Forelimb muscle (tissue), 1 donor: Measurements from ENCODE around the gene PARP6. TPM values are rescaled to one million over a fixed set of nuclear protein-coding genes. Genes with fewer than 3 reads are reported as not detected.

Experiments
- DNase-seq: peaks from one replicate; pipeline ENCODE4 v3.0.0-alpha.2; 2013; ENCODE audit warnings: low read depth
- polyA plus RNA-seq: library from polyadenylated mRNA; unstranded; fragments of 120-200 nt; gene quantifications from one replicate; pipeline ENCODE4 v1.2.1, GENCODE V29; 2013; ENCODE audit not compliant: insufficient read length

Gene PARP6
- polyA plus RNA-seq, 1 donor, result 68.0 TPM

DNA sequence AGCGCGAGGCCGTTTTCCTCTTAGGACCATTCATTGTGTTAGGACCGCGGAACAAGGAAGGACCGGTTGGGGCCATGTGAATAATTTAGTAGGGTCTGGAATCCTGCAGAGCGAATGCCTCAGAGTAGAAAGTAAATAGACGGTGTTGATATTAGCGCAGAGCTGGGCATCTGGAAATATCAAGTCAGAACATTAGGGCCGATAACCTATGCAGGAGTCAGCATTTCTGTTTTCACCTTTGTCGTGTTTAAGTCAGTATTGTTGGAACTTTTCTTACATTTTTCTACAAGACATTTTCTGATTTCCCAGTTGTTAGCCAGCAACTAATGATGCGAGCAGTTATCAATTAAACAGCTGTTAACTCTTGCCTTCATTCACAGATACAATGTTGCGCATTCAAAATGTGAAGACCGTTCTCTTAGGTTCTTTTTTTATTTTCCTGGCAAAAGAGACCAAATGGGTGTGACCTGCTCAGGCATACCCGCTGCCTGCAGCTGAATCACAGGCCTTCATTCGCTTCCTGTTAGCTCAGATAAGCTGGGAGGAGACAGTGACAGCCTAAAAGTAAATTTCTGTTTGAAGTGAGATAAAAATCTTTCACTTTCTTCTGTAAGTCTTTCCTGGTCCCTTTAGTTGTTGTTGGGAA is 40.4 kb downstream of the PARP6 start:
- no peak for DNase-seq

DNA sequence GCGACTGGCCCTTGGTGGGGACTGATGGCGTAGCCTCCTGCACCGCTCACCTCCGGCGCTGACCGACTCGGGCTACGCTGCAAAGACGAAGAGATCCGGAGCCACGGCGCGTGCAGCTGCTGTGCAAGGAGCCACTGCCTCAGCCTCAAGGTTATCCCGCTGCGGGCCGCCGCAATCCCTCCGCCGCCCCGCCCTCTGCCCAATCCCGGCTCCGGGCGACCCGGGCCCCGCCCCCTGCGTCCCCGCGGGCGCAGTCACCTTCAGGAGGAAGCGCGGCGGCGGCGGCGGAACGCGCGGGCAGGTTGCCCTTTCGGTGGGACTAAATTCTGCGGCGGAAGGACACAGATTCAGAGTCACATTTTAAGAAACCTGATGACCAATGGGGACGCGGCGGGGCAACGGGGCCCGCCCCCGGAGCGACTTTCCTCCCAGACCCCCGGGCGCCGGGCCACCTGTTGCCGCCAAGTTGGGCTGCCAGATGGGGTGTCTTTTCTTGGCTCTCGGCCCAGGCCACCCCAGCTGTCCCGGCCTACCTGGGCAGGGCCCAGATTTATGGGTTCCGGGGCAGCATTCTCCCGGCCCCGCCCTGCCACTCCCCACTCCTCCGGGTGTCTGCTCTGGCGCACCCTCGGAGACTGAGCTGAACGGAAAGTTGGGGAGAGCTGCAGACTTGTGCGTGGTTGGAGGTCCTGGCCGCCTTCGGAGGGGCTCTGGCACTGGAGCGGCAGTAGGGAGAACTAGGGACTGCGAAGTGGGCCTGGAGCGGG is 41.1 kb downstream of the PARP6 start, which contains the start of gene PKM:
Gene PKM (minus strand): TSS at position 125 of the 767 bp plus-strand sequence. CDS start 12,093 bp downstream, outside the sequence.
- DNase-seq, result peak; percentile 70

DNA sequence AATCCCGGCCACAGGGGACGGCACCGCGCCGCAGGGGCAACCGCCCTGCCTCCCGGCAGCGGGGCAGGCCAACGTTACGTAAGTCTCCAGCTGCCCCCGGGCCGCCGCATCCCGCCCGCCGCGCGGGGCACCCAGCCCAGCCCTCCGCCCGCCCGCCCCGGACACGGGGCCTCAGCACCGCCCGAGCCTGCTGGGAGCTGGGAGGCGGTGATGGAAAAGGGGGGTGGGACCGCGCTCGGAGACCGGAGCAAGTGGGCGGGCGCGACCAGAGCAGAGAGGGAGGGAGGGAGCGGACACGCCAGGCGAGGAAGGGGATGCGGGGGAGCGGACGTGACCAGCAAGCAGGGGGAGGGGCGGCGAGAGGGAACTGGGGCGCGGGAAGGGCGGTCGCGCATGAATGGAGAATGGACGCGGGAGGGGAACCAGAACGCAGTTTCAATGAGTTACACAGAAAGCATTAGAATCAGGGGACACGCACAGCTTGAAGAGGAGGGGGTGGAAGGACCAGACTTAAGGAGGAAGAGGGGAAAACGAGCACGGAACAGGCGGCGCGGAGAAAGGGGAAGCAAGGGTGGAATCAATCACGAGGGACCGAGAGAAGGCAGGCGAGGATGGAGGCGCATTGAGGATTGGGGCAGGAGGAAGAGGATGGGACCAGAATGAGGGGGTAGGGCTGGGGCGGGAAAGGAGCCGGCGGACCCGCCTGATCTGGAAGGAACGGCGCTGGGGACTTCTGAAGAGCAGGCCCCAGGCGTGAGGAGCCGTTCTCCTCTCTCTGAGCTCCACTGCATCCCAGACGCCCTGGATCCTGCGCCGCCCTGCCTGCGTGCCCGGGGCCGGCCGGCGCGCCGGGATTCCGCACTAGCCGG is 41.9 kb downstream of the PARP6 start:
- DNase-seq, result peak; percentile 70

DNA sequence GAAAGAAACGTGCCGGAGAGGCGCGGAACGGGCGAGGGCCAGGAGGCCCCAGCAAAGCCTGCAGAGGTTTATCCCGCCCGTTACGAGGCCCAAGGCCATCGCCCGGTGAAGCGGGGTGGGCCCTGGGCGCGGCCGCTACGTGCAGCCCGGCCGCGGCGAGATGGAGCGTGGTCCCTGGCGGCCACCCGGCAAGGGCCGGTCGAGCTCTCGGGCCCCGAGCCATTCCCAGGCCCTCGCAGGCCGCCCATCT is 42.5 kb downstream of the PARP6 start:
- DNase-seq, result no peak

DNA sequence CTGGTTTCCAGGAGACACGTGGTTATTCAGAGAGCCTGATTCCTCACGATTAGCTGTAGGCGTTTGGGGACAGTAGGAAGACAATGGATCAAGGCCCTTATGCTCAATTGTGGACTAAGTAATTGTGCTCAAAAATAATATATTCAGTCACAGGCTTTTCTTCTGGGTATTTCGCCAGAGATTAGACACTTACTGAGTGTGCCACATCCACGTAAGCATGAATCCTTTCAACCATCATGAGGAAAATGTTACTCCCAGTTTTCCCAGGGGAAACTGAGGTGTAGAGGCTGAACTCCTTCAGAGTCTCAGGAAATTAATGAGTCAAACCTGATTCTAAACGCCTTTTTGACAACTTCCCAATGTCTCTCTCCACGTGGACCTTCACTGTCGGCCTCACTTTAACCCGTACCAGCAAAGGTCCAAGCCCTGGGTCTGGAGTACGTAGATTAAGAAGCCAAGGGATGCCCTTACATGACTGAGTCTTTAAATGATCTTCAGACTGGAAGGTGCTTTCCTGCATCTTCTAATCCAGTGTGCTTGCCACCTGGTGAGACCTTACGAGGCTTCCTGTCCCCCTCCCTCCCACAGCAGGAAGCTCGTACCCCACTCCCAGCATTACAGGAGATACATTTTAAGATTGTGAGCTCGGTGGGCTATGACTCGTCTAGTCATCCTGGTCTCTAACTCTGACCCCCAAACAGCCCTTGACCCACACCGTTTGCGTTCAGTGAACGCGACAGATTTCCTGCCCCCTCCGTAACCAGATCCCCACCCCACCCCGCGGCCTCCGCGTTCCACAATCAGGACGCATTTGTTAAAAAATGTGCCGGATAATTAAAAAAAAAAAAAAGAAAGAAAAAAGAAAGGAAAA is 43.0 kb downstream of the PARP6 start:
- no peak for DNase-seq

DNA sequence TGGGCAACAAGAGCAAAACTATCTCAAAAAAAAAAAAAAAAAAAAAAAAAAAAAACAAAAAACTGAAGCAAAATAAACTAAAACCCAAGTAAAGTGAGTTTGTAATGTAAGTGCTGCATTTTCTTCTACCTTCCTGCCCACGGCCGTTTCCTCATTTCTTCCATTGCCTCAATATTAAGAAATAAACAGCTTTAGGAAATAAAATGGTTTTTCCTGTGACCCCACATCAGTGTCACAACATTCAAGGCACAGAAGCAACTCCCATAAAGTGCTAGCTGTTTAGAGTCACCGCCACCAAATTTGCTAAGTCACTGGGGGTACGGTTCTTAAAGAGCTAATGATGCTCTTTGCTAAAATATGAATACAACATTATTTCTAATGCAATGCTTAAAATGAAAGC is 44.6 kb downstream of the PARP6 start:
- DNase-seq, result no peak

DNA sequence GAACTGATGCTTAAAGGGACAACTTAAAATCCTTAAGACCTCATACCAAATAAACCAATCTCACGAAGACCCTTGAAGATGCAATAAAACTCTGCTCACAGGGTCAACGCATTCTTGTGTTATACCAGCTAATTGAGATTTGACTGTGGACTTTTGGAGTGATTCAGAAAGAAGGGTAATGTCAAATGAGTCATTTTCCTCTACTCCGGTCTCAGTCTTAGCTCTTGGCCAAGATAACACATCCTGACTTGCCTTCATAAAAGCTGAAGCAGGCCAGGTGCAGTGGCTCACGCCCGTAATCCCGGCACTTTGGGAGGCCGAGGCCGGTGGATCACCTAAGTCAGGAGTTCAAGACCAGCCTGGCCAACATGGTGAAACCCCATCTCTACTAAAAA is 45.2 kb downstream of the PARP6 start:
- DNase-seq, result no peak

DNA sequence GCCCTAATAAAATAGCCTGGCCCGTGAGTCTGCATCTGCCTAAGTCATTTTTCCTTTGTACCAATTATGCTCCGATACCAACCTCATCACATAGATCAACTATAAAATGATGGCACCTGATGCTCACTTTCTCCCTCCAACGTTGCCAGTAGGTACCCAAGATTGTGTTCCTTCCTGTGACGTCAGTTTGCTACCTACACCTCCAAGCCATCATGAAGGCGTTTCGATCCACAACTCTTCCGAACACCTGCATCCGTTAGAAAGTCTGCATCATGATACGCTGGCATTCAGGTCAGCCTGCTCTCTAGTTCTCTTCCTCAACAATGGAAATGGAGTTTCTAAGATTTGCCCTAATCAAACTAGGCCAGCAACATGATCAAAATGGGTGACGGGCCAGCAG is 49.1 kb downstream of the PARP6 start:
- DNase-seq, result no peak

DNA sequence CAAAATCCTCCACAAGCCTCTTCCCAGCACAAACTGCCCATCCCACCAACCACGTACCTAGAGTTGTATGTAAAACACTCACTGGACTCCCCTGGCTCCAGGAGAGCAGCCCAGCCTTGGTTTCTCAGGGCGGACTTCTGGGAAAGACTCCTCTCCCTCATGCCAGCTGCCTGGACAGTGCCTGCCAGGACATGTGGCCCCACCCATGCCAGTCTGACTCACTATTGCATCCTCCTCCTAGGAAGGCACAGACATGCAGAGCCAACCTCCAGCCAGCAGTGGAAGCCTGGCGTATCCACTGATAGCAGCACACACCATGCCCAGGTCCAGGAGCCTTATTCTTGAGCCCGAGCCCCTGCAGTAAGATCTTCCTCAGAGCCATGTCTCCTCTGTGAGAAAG is 50.0 kb downstream of the PARP6 start:
- DNase-seq, result no peak

DNA sequence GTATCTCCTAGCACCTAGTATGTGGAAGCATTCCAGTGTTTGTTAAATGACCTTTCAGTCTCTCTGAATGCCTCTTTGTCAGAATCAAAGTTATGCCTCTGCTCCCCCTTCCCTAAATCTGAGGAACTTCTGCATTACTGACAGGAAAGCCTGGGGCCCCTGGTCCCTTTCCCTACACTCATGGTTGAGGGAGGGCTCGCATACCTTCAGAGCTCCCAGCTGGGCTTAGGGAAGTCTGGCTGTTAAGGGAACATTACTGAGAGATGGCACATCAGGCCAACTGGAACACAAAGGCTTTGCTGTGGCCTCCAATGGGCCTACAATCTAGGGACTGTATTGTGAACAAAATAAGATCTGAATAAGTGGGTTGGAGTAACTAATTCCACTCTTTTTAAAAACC is 51.7 kb downstream of the PARP6 start:
- DNase-seq, result no peak

DNA sequence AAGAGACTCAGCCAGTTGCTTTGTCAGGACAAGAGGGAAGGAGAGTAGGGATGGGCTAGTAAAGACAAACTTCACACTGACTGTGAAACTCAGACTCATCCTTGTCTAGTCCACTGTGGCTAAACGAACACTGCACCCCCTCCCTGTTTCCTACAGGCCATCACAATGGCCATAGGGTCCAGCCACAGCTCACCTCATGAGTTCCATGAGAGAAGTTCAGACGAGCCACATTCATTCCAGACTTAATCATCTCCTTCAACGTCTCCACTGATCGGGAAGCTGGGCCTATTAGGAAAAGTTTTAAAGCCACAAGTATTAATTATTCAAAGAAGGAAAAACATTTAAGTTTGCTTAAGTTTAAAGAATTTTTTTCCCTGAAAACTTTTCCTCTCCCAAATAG is 55.1 kb downstream of the PARP6 start:
- no peak for DNase-seq

DNA sequence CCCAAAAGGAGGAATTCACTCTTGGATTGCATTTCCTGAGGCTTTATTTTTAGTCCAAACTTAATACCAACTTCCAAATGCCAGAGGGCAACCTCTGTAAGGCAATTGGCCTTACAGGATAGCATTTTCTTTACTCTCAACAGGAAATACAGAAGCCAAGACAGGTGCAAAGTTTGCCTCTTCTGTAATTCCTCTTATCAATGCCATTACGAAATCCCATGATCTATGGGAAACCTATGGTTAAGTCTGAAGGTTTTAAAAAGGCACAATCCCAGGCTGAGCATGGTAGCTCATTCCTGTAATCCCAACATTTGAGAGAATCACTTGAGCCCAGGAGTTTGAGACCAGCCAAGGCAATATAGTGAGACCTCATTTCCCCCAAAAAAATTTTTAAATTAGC is 56.3 kb downstream of the PARP6 start:
- no peak for DNase-seq

DNA sequence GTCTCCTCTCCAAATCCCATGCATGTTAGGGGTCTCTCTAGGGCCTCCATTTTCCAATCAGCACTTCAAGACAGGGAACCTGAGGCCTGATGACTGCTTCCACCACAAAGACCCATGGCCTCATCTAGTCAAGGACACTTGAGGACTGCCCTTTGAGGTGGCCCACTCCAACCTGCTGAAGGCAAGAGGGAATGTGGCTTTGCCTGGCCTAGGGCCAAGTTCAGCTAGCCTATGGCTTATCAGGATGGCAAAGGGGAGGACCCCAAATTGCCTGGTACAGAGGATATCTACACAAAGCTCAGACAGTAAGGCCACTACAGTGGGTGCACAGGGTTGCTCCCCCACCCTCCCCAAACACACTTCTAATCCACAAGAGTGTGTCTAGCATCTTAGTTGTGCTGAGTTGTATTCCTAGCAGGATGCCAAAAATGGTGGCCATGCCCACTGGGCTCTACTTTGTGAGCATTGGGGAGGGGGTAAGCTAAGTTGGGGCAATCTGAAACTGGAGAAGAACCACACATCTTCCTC is 64.7 kb downstream of the PARP6 start:
- no peak for DNase-seq

DNA sequence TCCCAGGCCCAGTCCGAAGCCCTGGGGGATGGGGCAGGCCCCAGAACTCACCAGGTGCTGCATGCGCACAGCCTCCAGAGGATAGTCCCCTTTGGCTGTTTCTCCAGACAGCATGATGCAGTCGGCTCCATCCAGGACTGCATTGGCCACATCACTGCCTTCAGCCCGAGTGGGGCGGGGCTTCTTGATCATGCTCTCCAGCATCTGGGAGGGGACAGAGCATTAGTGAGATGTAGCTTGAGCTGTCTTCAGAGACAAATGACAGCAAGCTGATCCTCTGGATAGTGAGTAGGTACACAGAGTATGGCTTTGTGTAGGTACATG is 65.7 kb downstream of the PARP6 start:
- no peak for DNase-seq

DNA sequence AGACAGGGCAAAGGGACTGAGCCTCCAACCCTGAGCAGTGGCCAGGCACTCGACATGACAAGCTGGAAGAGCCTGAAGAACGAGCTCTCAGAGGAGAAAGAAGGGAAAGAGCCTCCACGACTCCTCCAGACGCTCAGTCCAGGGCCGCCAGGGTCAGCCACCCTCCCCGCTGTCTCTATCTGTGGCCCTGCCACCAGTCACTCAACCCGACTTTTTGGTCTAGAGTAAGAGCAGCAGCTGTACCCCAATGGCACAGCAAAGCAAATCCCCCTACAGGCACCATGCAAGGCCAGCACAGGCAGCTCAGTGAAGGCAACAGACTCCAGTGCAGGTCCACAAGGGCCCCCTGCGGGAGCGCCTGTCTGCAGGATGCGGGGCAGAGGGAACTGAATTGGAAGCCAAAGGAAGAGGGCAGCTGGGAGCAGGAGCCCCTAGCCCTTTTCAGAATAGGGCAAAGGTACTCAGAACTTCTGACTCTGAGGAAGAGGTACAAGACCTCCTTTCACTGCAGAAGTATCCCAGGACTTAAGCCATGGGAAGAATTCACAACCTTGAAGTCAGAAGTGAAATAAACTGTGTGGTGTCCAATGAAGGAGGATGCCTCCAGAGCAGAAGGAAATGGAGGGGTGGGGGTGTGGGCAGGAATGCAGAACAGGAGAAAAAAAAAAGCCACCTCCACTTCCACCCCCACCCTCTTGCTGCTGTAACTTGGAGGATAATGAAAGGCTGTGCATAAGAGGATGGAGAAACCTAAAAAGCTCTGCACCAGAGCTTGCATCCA is 66.3 kb downstream of the PARP6 start:
- DNase-seq, result no peak

DNA sequence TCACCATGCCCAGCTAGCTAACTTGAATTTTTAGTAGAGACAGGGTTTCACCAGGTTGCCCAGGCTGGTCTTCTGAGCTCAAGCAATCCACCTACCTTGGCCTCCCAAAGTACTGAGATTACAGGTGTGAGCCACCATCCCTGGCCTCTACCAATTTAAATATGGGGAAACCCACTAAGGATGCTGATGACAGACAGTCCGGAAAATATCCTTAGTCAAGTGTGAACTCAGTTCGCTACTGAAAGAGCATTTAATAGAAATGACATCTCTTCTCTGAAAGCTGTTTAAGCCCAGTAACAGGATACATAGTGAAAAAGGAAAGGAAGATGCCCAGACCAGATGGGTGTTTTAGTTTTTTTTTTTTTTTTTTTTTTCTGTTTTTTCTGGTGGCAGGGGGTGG is 67.1 kb downstream of the PARP6 start:
- DNase-seq, result no peak

DNA sequence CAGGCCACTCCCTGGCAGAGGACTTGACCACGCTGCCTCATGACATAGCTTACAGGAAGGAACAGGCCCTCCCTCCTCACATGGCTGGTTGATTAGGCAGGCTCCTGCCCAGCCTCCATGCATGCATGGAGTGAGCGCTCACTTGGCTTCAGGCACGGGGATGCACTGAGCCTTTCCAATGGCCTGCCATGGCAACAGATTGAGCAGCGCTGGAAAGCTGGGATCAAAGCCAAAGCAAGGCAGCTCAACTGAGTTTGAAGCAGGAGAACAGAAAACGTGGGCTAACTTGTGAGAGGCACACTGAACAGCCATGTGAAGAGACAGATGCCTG is 68.9 kb downstream of the PARP6 start:
- DNase-seq, result no peak

DNA sequence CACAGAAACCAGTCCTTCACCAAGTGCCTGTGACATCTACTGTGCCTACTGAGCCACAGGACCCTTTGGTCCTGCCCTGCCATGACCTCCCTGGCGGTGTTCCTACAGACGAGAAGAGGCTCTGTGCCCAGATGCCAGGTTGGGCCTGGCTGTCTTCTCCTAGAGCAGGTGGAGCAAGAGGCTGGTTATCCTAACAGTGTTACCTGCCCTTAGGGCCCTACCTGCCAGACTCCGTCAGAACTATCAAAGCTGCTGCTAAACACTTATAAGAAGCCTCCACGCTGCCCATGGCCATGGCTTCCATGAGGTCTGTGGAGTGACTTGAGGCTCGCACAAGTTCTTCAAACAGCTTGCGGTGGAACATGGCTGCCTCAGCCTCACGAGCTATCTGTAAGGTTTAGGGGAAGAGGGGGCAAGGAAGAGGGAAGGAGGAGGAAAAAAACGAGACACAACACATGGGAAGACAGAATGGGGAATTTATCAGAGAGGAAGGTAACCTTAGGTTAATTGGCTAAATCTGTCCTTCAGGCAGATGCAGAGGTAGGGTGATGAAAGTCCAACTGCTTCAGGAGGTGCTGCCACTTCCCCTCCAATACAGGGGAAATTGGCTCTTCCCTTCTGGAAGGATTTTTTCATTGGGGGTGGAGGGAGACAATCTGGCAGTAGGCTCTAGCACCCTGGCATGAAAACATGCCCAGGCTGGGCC is 69.4 kb downstream of the PARP6 start:
- no peak for DNase-seq

DNA sequence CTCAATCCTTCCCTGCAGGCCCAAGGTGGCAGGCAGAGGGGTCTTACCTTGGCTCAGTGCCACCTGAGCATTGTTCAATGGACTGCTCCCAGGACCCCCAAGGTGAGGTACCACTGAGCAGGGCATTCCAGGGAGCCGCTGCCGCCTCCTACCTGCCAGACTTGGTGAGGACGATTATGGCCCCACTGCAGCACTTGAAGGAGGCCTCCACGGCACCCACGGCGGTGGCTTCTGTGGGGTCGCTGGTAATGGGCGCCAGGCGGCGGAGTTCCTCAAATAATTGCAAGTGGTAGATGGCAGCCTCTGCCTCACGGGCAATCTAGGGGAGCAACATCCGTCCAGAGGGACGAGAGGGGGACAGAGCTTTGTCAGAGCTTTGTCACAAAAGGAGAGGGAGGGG is 70.1 kb downstream of the PARP6 start:
- DNase-seq, result no peak

DNA sequence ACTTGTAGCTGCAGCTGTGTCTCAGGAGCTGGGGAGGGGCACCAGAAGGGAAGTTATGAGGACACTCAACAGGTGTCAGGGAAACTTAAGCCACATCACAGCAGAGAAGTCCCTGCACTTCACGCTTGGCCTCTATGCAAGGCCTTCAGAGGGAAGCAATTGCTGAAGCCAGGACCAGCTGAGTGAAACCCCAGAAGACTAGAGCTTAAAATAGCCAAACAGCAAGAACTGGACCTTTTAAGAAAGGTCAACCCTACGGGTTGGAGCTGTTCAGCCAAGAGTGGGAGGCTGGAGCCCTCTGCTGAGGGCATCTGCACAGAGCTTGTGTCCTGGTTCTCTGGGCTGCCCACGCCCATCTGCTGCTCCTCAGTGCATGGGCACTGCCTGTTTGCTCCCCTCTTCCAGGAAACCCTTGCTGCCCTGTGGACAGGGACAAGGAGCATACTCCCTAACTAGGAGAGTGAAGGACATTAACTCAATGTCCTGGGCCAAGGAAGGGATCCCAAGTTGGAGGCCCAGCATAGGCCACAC is 70.9 kb downstream of the PARP6 start:
- no peak for DNase-seq
